Parathyroid adenoma (tissue), 2 donors: ENCODE measurements around the gene PRDM1.

ENCODE experiments used
- H2AFZ ChIP-seq: fragments of 300-600 bp; sonication (generic); one replicate; pipeline ENCODE4 v1.7.0; 2017; ENCODE audit warnings: antibody characterized with exemption, mild to moderate bottlenecking
- H3K27ac ChIP-seq: fragments of 300-600 bp; sonication (generic); one replicate; pipeline ENCODE4 v1.7.0; 2017
- H3K27me3 ChIP-seq: fragments of 300-600 bp; sonication (generic); one replicate; pipeline ENCODE4 v1.7.0; 2017; ENCODE audit warnings: low read length; ENCODE audit not compliant: control insufficient read depth, insufficient read depth
- H3K36me3 ChIP-seq: fragments of 300-600 bp; sonication (generic); one replicate; pipeline ENCODE4 v1.7.0; 2017; ENCODE audit warnings: low read length; ENCODE audit not compliant: control insufficient read depth, insufficient read depth
- H3K4me1 ChIP-seq: fragments of 300-600 bp; sonication (generic); one replicate; pipeline ENCODE4 v1.7.0; 2017; ENCODE audit warnings: control low read depth
- H3K4me2 ChIP-seq: fragments of 300-600 bp; sonication (generic); one replicate; pipeline ENCODE4 v1.7.0; 2017; ENCODE audit warnings: low read length
- H3K4me3 ChIP-seq: fragments of 300-600 bp; sonication (generic); one replicate; pipeline ENCODE4 v1.7.0; 2017; ENCODE audit warnings: low read depth, low read length
- H3K79me2 ChIP-seq: fragments of 300-600 bp; sonication (generic); one replicate; pipeline ENCODE4 v1.7.0; 2017; ENCODE audit warnings: control low read depth
- H3K9ac ChIP-seq: fragments of 300-600 bp; sonication (generic); one replicate; pipeline ENCODE4 v1.7.0; 2017; ENCODE audit warnings: mild to moderate bottlenecking
- H3K9me3 ChIP-seq: fragments of 300-600 bp; sonication (generic); one replicate; pipeline ENCODE4 v1.7.0; 2017; ENCODE audit warnings: low read length; ENCODE audit not compliant: control insufficient read depth
- CTCF ChIP-seq: fragments of 300-600 bp; sonication (generic); IDR thresholded peaks from one replicate; pipeline ENCODE4 v1.7.0; 2017; ENCODE audit warnings: antibody characterized with exemption, mild to moderate bottlenecking
- donor health status: primary hyperparathyroidism.

The PRDM1 gene

GRCh38 chr6:106045077-106045476 lies 41.1 kb upstream of the PRDM1 start:
- no peaks in the 10 kb centered on the region for H3K36me3 ChIP-seq
- H3K27ac ChIP-seq: no peak overlapping the region
- H3K79me2 ChIP-seq: no peaks in the 10 kb centered on the region
- H3K9ac ChIP-seq: no peak overlapping the region
- no peak overlapping the region for H3K4me3 ChIP-seq
- no peaks in the 10 kb centered on the region for H3K27me3 ChIP-seq
- H3K4me2 ChIP-seq: no peak overlapping the region
- no peaks in the 10 kb centered on the region for H3K4me1 ChIP-seq
- H3K9me3 ChIP-seq: no peaks in the 10 kb centered on the region
- no peak overlapping the region for H2AFZ ChIP-seq
- TF ChIP-seq CTCF: no peak

GRCh38 chr6:106046116-106046853 lies 39.9 kb upstream of the PRDM1 start:
- Histone ChIP-seq H3K9me3 (no peaks in the 10 kb centered on the region), H3K4me3 (no peak overlapping the region), H3K9ac (no peak overlapping the region), H3K27ac (no peak overlapping the region), H3K79me2 (no peaks in the 10 kb centered on the region), H2AFZ (no peak overlapping the region), H3K36me3 (no peaks in the 10 kb centered on the region), H3K4me2 (no peak overlapping the region), H3K4me1 (no peaks in the 10 kb centered on the region), H3K27me3 (no peaks in the 10 kb centered on the region)
- no peak for TF ChIP-seq CTCF

- Histone ChIP-seq H3K27me3 (no peaks in the 10 kb centered on the region), H3K9me3 (no peaks in the 10 kb centered on the region), H2AFZ (no peak overlapping the region), H3K9ac (no peak overlapping the region), H3K27ac (no peak overlapping the region), H3K79me2 (no peaks in the 10 kb centered on the region), H3K4me1 (no peaks in the 10 kb centered on the region), H3K4me3 (no peak overlapping the region), H3K4me2 (no peak overlapping the region), H3K36me3 (no peaks in the 10 kb centered on the region)
- no peak for TF ChIP-seq CTCF
Measured at GRCh38 chr6:106046854-106047200, 39.3 kb upstream of the PRDM1 start.

- TF ChIP-seq CTCF: no peak
- Histone ChIP-seq H3K9ac (no peak overlapping the region), H3K27me3 (no peaks in the 10 kb centered on the region), H3K4me3 (no peak overlapping the region), H3K4me2 (no peak overlapping the region), H3K36me3 (no peaks in the 10 kb centered on the region), H3K9me3 (no peaks in the 10 kb centered on the region), H3K4me1 (no peaks in the 10 kb centered on the region), H2AFZ (no peak overlapping the region), H3K79me2 (no peaks in the 10 kb centered on the region), H3K27ac (no peak overlapping the region)
Measured at GRCh38 chr6:106048336-106048735, 37.8 kb upstream of the PRDM1 start.

- Histone ChIP-seq H3K27me3 (no peaks in the 10 kb centered on the region), H3K36me3 (no peaks in the 10 kb centered on the region), H3K9ac (no peak overlapping the region), H3K27ac (no peak overlapping the region), H3K9me3 (no peaks in the 10 kb centered on the region), H3K4me1 (no peaks in the 10 kb centered on the region), H3K4me2 (no peak overlapping the region), H2AFZ (no peak overlapping the region), H3K4me3 (no peak overlapping the region), H3K79me2 (no peaks in the 10 kb centered on the region)
- no peak for TF ChIP-seq CTCF
Measured at GRCh38 chr6:106050538-106050937, 35.6 kb upstream of the PRDM1 start.
